ENCODE measurements around the gene SCN5A. TPM values are rescaled to one million over a fixed set of nuclear protein-coding genes. Genes with fewer than 3 reads are reported as not detected.

The SCN5A gene
- total and polyA plus RNA-seq, 2 of the 8 experiments (the other 6 are each of a cell fraction or from before 2014, with no cell fraction given), result 4.8 to 11.4 TPM

GRCh38 chr3:38648024-38648658 is 1.3 kb downstream of the SCN5A start (continued):
- TF ChIP-seq ATF2 (IDR thresholded peaks at IDR 0.05; ENCODE audit: low read length) (no peak), SP1 (IDR thresholded peaks at IDR 0.05; ENCODE audit: low read depth, low read length) (no peak), CTBP2 (IDR thresholded peaks at IDR 0.05; ENCODE audit: borderline replicate concordance, insufficient read depth, insufficient read length, low read length) (no peak)
